HG03460 (cell line): ENCODE data around the gene MGST3.
"Not testable (repeated sequence)": the region's sequence is repeated elsewhere in the genome, so short reads cannot be mapped to it uniquely, and the experiment has no call there.

Source experiments
- ATAC-seq: cut with Tn5 transposase; IDR thresholded peaks from one replicate; pipeline ENCODE4 v1.9.1; 2021; ENCODE audit not compliant: unreplicated experiment

The MGST3 gene

DNA sequence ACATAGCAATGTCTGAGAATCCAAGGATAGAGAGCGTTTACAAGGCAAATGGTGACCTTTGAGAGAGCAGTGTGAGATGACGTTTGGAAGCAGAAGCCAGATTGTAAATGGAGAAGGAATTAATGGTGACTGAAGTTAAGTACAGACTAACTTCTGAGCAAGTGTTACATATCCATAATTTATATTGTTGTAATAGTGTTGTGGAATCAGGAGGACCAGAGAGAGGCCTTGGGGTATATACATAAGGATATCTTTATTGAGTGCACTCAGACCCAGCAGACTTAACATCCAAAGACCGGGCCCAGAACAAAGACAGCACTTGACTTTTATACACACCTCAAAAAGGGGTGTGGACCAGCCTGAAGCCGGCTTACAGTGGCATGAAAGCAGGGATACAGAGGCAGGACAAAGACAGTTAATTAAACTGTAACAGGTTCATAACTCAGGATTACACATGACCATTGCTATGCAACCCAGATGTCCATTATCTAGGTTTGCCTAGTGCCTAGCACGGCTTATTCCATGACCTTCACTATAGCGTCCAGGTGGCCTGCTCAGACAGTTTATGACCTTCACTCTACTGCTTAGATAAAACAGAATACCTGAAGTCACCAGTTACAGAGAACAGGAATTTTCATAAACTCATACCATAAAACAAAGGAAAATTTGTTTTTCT lies 2.7 kb upstream of the MGST3 start:
- no peak for ATAC-seq

DNA sequence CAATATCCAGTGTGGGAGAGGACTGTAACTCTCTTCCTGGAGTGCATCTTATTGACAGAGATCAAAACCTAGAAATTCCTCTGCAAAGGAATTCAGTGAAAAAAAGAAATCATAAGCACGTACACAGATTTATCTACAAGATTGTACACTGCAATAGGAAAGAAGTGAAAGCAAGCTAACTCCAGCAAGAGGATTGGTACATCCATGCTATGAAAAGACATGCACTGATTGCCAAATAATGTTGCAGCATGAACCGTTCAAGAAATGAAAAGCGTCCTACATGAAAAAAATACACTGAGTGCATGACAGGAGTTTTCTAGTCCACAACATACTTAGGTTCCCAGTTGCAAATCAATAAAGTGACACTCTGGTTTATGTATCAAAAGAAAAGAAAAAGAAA lies 1.9 kb upstream of the MGST3 start:
- ATAC-seq, result no peak

- no peak for ATAC-seq
These were observed 996 bp upstream of the MGST3 start for GRCh38 chr1:165629848-165630628.

- ATAC-seq, result peak; percentile 27
These were observed 513 bp downstream of the MGST3 start for GRCh38 chr1:165631342-165632151.

GRCh38 chr1:165632152-165632469 lies 1.1 kb downstream of the MGST3 start:
- ATAC-seq, result no peak

DNA sequence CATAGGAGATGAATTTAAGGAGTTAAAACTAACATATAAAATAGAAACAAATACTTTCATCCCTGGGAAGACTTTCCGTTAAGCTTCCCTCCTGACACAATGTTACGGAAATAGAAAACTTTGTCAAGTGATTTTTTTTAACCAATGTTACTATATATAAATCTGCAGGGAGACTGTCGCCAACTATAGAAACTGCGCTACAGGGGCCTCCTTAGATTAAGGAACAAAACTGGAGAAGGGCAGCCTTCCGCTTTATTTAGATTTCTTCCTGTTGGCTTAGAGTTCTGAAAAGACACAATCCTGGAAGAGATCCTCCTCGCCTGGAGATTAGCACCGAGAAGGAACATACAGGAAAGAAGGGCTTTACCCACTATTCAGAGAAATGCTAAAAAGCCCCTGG lies 1.5 kb downstream of the MGST3 start:
- no peak for ATAC-seq

DNA sequence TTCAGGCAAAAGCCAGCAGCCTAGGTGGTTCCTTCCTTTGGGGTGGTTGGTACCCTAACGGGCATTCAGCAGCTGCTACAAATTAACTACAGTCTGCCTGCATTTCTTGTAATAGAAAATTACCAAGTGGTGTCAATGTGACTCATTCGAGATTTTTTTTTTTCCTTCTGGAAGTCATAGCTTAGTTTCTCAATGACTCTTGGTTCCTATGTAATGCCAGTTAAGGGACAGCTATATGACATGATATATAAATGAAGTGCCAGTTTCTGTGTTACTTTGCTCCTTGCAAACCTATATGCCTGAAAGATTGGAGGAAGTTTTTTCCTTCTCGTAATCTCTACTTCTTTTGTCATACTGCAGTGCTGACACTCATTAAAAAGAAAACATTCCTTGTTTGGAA lies 2.6 kb downstream of the MGST3 start:
- ATAC-seq, result no peak

DNA sequence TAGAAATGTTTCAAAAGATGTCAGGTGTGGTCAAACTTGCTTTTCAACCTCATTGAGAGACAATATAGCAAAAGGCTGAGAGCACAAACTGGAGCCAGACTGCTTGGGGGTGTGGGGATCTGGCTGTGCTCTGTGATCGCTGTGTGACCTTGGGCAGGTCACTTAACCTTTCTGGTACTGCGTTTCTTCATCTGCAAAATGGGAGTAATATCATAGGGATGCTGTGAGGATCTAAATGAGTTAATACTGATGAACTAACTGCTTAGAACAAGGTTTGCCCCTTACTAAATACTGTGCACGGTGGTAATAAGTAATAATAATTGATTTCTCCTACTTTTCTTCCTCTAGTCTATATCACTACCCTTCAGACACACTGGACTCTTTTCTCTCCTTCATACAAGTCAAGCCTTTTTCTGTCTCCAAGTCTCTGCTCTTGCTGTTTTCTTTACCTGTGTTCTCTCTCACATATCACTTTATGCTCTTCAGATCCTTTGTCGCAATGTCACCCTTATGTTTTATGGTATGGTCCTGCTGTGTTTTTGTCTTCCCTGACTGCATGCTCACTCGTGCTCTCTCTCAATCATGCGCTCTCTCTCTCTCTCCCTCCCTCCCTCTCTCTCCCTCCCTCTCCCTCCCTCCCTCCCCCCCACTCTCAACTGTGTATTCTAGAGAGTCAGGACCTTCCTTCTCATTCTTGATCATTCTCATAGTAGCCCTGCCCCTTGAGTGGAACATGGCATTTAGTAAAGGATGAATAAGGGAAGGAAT lies 3.3 kb downstream of the MGST3 start:
- ATAC-seq, result no peak

DNA sequence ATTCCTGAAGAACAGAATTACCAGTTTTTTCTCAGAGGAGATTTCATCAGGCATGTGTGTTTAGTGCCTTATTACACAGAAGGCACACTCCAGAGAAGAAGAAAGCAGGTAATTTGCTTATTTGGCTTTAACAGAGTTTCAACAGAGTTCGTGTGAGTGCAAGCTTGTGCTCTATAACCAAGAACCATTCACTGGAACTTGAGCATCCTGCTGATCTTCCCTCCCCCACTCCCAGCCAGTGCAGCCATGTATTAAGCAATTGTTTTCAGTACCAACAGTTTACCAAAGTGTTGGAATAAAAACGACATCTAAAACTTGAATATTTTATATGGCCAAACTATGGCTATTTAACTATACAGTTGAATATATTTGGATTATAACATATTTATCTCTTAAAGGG lies 4.3 kb downstream of the MGST3 start:
- no peak for ATAC-seq

- no peak for ATAC-seq
These were observed 4.8 kb downstream of the MGST3 start for GRCh38 chr1:165635823-165636222.

GRCh38 chr1:165637427-165637826 lies 6.4 kb downstream of the MGST3 start:
- no peak for ATAC-seq

GRCh38 chr1:165638211-165638610 lies 7.2 kb downstream of the MGST3 start:
- not testable (repeated sequence) for ATAC-seq

DNA sequence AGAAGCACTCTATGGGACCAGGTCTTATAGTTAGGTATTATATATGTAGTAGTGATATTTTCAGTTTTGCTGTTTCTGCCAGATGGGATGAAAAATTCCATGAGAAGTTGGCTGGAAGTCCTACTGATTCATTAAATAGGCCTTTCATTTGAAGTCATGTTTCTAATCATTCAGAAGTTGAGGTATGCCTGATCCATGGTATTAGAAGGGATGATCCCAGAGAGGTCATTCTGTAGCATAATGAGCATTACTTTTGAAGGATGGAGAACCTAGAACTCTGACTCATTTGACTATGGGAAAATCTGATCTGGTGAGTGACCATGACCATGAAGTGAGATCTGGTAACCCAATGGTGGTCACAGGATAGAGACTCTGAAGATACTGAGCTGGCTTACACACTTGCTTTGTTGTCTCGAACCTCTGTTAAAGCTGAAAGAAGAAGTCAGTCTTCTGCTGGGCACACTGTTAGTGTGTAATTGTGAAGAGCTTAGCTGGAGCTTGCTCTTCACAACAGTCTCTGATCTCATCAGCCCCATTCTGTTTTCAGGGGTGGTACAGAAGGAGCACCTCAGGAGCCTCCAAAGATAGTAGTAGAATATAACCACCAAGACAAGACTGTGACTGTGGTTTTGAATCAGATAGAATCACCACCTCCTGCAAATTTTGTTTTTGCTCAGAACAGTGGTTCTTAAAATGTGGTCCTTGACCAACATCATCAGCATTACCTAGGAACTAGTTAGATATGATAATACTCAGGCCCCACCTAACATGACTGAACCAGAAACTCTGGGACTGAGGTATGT lies 9.0 kb downstream of the MGST3 start:
- ATAC-seq, result no peak

GRCh38 chr1:165641231-165641987 lies 10.4 kb downstream of the MGST3 start:
- no peak for ATAC-seq

GRCh38 chr1:165644064-165644735 lies 13.2 kb downstream of the MGST3 start:
- no peak for ATAC-seq

DNA sequence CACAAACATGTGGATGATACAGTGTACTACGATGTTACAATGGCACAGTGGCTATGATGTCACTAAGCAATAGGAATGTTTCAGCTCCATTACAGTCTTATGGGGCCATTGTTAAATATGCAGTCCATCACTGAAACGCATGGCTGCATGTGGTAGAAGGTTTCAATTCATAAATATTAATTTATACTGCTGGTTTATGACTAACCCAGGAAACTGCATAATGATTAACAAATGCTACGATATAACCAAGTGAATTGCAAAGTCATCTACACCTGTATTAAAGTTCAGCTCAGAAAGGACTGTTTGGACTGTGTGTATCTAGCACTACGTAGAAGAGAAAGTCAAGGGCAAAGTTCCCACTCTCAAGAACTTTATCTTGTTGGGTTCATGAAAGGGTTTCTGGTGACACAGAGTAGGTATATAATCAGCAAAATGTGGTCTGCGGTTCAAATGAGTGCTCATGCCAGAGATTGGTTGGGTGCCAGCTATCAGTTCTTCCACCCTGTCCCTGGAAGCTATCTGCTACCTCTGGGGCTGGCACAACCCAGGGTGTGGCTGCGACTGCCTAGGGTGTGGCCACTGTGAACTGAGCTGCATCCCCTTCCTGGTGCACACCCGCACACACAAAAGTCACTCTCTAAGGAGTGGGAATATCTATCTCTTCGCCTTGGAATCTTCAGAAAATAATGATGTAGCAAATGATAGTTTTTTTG lies 14.8 kb downstream of the MGST3 start:
- ATAC-seq, result no peak

GRCh38 chr1:165647517-165647916 lies 16.5 kb downstream of the MGST3 start:
- no peak for ATAC-seq

DNA sequence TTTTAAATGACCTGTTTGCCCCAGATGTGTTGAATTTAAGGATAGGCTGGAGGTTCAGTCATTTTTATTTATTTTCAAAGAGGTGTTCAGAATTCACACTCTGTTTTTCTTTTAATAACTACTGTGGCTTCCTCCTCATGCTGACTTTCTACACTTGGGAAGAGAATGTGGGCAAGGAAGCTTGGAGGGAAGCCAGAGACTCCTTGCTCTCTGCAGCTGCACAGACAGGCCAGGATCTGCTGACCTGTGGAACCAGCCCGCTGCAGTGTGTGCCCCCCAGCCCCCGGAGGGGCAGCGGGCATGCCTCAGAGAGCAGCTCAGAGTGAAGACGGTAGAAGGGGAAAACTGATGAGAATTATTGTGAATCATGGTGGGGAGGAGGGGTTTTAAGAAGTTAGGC lies 16.9 kb downstream of the MGST3 start:
- ATAC-seq, result no peak
